Activated CD4-positive, alpha-beta T cell treated with anti-CD3 and anti-CD28 coated beads, Interleukin-2, amount 50 U/mL, for 24 hours (primary cell): Measurements from ENCODE around the gene DOK5.
"Not testable (repeated sequence)": the region's sequence is repeated elsewhere in the genome, so short reads cannot be mapped to it uniquely, and the experiment has no call there.

ENCODE experiments used
- DNase-seq, 2 donors: peaks; one replicate each; pipeline ENCODE4 v3.0.0-alpha.2; 2020; ENCODE audit warnings: low read depth in 1 of 2, low spot score in 1 of 2

The DOK5 gene

GRCh38 chr20:54469952-54470351, 5.4 kb upstream of the DOK5 start:
- DNase-seq = no peak

- DNase-seq = no peak
Observed at GRCh38 chr20:54470697-54471096, 4.7 kb upstream of the DOK5 start.

DNA sequence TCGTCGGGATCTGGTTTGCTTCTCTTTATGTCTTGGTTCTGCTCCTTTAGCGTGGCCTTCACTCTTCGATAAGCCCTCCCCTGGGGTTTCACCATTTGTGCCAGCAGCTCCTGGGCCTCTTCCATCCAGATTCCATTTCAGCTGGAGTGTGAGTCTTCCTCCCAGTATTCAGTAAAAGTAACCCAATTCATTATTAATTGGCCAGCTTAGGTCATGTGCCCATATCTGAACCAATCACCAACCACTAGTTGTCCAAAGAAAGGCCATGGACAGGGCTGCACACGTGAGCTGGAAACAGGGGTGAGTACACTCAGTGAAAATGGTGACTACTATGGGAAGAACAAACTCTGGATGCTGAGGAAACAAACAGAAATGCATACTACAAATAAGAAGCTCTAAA, 2.8 kb upstream of the DOK5 start:
- DNase-seq = no peak

GRCh38 chr20:54473340-54473739, 2.1 kb upstream of the DOK5 start:
- no peak for DNase-seq

DNA sequence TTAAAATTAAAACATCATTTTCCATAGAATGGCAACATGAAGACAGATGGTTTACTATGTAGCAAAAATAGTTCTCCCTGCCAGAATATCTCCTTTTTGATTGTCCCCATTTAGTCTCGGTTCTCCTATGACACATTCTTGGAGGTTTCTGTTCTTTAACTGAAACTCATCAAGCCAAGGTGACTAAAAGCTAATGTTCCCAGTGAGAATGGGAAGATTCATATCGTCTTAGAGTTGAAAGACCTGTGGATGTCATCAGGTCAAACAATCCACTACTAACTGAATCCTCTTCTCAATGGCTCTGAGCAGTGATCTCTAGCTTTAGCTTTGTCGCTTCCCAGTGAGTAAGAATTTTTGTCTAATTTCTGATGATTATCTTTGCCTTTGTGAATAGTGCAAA, 1.3 kb upstream of the DOK5 start:
- no peak for DNase-seq

GRCh38 chr20:54474866-54475265, 527 bp upstream of the DOK5 start:
- DNase-seq = no peak

GRCh38 chr20:54476169-54477009, 996 bp downstream of the DOK5 start:
- no peak for DNase-seq

- DNase-seq = no peak
Observed at GRCh38 chr20:54477191-54477955, 2.0 kb downstream of the DOK5 start.

DNA sequence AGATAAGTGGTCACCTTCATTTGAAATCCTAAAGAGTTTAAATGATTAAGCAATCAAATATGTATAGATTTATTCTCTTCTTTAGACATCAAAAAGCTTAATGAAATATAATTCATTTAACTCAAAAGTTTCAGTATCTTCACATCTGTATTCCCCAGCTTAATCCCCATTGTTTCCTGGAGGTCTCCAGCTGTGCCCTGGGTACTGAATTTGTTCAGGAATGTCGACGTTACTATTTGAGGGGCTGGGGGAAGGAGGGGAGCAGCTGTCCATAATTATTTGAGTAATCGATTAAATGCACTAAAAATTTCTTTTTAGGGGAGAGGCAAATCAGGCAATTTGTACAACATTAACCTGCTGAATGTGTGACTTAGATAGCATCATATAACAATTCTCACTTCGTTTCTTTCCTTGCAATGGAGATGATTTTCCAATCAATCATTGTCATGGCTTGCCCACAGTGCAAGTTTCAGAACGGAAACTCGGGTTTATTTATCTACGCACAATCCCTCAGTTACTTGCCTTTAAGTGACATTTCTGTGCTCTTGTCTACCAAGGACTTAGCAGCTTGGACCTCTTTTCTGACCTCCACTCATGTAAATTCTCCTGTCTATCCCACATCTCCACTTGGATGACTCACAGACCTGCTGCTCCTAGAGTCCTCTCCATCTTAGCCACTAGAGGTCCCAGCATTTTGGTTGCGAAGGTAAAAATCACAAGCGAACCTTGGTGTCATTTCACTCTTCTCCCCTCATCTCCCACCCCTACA, 3.9 kb downstream of the DOK5 start:
- no peak for DNase-seq

DNA sequence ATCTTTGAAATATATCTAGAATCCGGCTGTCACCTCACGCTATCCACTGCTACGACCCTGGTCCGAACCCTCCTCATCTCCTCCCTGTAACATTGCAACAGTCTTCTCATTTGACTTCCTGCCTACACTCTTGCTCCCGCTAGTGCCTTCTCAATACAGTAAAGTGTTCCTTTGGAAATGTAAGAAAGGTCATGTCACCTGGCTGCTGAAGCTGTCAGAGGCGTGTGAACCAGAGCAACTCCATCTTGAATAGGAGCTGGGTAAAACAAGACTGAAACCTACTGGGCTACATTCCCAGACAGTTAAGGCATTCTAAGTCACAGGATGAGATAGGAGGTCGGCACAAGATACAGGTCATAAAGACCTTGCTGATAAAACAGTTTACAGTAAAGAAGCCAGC, 4.5 kb downstream of the DOK5 start:
- not testable (repeated sequence) for DNase-seq

- no peak for DNase-seq
Observed at GRCh38 chr20:54481442-54481841, 6.0 kb downstream of the DOK5 start.

DNA sequence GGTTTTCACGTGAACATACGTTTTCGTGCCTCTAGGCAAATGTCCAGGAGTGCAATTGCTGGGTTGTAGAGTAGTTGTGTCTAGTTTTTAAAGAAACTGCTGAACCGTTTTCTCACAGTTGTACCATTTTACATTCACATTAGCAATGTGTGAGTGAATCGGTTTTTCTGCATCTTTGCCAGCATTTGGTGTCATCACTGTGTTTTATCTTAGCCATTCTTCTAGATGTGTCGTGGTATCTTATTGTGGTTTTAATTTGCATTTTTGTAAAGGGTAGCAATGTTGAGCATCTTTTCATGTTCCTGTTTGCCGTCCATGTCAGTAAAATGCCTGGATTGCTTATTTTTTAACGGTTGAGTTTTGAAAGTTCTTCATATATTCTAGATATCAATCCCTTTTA, 10.2 kb downstream of the DOK5 start:
- no peak for DNase-seq

GRCh38 chr20:54486585-54486984, 11.2 kb downstream of the DOK5 start:
- DNase-seq = no peak

- no peak for DNase-seq
Observed at GRCh38 chr20:54488442-54488841, 13.0 kb downstream of the DOK5 start.

- no peak for DNase-seq
Observed at GRCh38 chr20:54491506-54491905, 16.1 kb downstream of the DOK5 start.

GRCh38 chr20:54494303-54495006, 19.1 kb downstream of the DOK5 start:
- DNase-seq = no peak

GRCh38 chr20:54497931-54498718, 22.7 kb downstream of the DOK5 start:
- DNase-seq = no peak

DNA sequence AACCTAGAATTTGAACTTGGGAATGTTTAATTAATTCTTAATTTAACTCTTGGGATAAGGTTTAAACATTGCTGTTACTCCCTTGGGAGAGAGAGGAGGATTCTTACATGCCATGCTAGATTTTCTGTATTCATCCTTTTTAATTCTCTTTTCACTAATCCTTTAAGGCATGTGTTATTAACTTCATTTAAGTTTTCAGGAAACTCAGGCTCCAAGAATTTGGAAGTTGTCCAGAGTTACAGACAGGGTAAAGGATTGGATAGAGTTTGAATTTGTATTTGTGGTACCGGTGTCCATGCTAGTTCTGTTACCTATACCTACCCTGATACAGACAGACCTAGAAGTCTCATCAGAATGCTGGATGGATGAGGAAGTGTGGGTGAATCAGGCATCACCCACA, 23.7 kb downstream of the DOK5 start:
- no peak for DNase-seq

DNA sequence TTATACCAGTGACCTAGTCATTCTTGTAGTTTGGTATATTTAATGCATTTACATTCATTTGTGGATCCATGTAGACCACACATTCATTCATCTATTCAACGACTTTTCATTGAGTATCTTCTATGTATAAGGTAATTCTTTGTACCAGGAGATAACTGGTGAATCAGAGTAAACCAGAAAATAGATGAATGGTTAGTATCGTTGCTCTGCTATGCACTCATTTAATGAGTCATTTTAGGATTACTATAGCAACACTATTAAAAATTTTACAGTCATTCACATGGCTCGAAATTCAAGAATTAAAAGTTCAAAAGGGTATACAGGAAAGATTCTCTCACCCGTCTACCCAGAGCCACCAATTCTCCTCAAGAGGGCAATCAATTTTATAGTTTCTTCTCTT, 26.8 kb downstream of the DOK5 start:
- no peak for DNase-seq

- no peak for DNase-seq
Observed at GRCh38 chr20:54506643-54507042, 31.2 kb downstream of the DOK5 start.
